H1 (cell line): ENCODE data around the gene PCDH9. TPM values are rescaled to one million over a fixed set of nuclear protein-coding genes. Genes with fewer than 3 reads are reported as not detected.

Experiments
- EGR1 ChIP-seq: IDR thresholded peaks from 2 replicates; pipeline ENCODE4 v1.6.1; 2011; ENCODE audit warnings: low read depth, low read length, borderline replicate concordance
- GTF2F1 ChIP-seq: IDR thresholded peaks from 2 replicates; pipeline ENCODE4 v1.6.1; 2012; ENCODE audit warnings: low read depth, low read length, improper control_type of control experiment, borderline replicate concordance
- RBBP5 ChIP-seq: IDR thresholded peaks from 2 replicates; pipeline ENCODE4 v1.7.1; 2012; ENCODE audit warnings: low read depth, mild to moderate bottlenecking, inconsistent platforms, low read length, moderate library complexity, borderline replicate concordance
- SIRT6 ChIP-seq: IDR thresholded peaks from one replicate; pipeline ENCODE4 v1.7.1; 2012; ENCODE audit warnings: low read length, inconsistent platforms
- polyA plus RNA-seq, 7 experiments: library from polyadenylated mRNA; depleted of rRNA in 3 of 7; stranded (reverse) in 5 of 7; unstranded in 2 of 7; fragments of >200 nt in 5 of 7; fragments of 200-250 nt in 2 of 7; gene quantifications; 1 replicate in 5 of 7; 2 replicates in 1 of 7; 4 replicates in 1 of 7; pipeline versions ENCODE4 v1.2.1 to v1.2.3, GENCODE V29; 2011 to 2013; ENCODE audit warnings: missing spikeins in 2 of 7, mixed read lengths in 2 of 7
- total RNA-seq: library from RNA; stranded (reverse); fragmentation: NEBNext Ultra II Directional; extraction: Animal tissue kit (Norgen Biotek cat#: 25700); gene quantifications from 2 replicates; pipeline ENCODE4 v1.2.1, GENCODE V29; 2021

PCDH9 gene
- total and polyA plus RNA-seq, 2 of the 8 experiments (the other 6 are each of a cell fraction or from before 2014, with no cell fraction given): 0.12 to 0.60 TPM

DNA sequence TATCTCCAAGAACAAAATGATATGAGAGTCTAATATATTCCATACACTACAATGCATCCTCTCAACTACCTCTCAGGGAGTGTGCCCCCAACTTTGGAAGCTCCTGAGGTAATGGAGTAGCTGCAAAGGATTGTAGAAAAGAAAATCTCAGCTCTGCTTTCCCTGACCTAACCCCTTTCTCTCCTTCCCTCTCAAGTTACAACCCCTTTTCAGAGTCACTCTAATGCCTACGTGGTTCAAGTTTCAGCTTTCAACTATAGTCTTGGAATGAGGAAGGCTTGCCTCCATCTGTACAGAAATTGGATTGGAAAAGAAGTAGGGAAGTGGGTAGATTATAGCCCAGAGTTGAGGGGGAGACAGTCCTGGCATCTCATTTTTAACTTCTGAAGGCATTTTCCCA lies 256.0 kb downstream of the PCDH9 start (continued):
- TF ChIP-seq EGR1 (no peak), GTF2F1 (no peak), SIRT6 (no peak), RBBP5 (no peak)
